Retinal pigment epithelial cell (primary cell): ENCODE measurements around the gene RHOU.

Experiments
- DNase-seq: peaks from one replicate; pipeline ENCODE4 v3.0.0-alpha.2; 2010; ENCODE audit warnings: low read depth
- H3K4me3 ChIP-seq: 2 replicates; pipeline ENCODE4 v1.5.1; 2011; ENCODE audit warnings: mild to moderate bottlenecking, low read length, control low read depth, moderate library complexity
- TF ChIP-seq, protein P1 (sequence below): conservative IDR thresholded peaks from 2 replicates; pipeline ENCODE4 v1.5.1; 2011; ENCODE audit warnings: low read depth, low read length, control low read depth, inconsistent platforms

RHOU gene

DNA sequence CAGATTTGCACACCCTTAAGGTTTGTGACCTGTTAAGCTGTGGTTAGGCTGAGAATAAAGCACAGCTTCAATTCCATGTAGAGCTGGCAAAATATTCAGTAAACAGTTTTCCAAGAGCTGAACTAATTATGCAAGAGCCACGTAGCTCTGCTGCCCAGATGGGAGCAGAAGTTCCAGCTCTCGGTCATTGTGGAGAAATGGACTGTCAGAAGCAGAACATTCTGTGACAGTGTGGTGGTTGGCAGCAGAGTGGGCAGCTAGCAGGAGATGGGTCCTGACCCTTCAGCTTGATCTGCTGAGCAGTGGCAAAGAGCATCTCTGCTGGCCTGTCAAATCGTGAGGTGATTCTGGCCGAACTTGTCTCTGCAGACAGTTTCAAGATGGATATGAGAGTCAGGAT, 23.2 kb downstream of the RHOU start:
- TF ChIP-seq, protein P1, sequence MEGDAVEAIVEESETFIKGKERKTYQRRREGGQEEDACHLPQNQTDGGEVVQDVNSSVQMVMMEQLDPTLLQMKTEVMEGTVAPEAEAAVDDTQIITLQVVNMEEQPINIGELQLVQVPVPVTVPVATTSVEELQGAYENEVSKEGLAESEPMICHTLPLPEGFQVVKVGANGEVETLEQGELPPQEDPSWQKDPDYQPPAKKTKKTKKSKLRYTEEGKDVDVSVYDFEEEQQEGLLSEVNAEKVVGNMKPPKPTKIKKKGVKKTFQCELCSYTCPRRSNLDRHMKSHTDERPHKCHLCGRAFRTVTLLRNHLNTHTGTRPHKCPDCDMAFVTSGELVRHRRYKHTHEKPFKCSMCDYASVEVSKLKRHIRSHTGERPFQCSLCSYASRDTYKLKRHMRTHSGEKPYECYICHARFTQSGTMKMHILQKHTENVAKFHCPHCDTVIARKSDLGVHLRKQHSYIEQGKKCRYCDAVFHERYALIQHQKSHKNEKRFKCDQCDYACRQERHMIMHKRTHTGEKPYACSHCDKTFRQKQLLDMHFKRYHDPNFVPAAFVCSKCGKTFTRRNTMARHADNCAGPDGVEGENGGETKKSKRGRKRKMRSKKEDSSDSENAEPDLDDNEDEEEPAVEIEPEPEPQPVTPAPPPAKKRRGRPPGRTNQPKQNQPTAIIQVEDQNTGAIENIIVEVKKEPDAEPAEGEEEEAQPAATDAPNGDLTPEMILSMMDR, result no peak
- no peak overlapping the region for H3K4me3 ChIP-seq
- DNase-seq, result no peak

DNA sequence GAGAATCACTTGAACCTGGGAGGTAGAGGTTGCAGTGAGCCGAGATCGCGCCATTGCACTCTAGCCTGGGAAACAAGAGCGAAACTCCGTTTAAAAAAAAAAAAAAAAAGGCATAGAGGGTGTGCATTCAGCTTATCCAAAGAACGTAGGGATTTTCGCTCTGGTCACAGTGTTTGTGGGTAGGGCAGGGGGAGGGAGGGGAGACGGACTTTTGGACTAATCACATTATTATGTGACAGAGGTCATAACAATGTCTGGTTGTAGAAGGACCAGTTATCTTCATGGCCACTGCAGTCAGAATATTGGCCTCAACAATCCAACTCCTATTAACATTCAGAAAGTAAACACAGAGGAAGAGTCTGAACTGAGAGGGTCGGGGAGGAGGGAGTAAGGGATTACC, 25.7 kb downstream of the RHOU start:
- DNase-seq, result no peak
- TF ChIP-seq, protein P1, result no peak
- H3K4me3 ChIP-seq, result no peak overlapping the region

DNA sequence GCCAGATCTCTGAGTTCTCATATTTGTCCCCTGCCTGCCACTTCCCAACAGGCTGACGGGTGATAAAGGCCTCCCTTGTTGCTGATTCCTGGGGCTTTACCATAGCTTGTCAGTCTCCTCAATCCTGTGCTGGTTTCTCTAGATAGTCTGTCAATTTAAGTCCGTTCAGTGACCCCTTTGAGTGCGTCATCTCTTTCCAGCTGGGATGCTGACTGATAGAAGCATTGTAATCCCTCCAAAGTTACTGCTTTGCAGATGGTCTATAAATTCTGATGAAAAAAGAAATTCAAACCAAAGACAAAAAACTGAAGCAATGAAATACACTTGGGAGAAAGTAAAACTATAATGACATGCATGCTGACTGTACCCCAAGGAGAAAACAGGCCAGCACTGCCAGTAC, 28.3 kb downstream of the RHOU start:
- no peak for DNase-seq
- H3K4me3 ChIP-seq, result no peak overlapping the region
- TF ChIP-seq, protein P1, result no peak

DNA sequence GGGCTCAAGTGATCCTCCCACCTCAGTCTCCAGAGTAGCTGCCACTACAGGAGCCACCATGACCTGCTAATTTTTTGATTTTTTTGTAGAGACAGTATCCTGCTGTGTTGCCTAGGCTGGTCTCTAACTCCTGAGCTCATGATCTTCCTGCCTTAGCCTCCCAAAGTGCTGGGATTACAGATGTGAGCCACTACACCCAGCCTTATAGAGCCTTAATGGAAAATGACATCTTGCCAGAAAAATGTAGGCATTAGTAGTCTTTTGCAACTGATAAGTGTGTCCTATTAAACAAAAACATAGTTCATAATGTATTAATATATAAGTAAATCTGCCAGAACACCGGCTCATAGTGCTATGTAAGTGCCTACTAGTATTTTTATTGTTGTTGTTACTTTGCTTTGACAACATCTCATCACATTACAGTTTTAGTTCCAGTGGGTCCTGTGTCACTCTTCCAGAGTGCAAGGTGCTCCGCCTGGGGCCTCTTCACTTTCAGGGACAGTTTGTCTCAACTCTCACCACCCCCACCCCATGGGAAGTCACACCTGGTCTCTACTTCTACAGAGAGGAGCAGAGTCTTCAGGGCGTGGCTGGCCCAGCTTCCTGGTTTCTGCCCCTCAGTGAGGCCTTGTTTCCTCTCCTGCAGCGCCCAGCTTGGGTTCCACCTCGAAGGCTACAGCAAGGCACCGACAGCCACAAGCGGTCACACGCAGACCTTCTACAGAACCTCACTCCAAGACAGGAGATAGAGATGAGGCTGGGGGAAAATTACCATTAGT, 30.1 kb downstream of the RHOU start:
- DNase-seq, result no peak
- TF ChIP-seq, protein P1, result no peak
- no peak overlapping the region for H3K4me3 ChIP-seq

DNA sequence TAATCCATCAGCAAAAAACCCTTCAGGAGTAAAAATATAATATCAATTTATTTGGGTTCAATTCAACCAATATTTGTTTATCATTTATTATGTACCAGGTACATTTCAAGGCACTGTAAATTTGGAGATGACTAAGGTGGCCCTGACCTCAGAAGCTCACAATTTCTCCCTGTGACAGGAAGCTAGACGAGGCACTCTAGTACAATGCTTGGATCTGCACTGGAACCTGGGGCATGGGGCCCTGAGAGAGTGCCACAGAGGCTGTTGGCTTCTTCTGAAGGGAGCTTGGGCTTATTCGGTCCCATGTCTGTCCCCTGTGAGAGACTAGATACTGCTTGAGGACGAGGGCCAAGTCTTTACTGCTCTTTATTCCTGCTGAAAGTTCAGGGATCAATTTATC, 31.5 kb downstream of the RHOU start:
- TF ChIP-seq, protein P1, result no peak
- DNase-seq, result no peak
- no peak overlapping the region for H3K4me3 ChIP-seq

DNA sequence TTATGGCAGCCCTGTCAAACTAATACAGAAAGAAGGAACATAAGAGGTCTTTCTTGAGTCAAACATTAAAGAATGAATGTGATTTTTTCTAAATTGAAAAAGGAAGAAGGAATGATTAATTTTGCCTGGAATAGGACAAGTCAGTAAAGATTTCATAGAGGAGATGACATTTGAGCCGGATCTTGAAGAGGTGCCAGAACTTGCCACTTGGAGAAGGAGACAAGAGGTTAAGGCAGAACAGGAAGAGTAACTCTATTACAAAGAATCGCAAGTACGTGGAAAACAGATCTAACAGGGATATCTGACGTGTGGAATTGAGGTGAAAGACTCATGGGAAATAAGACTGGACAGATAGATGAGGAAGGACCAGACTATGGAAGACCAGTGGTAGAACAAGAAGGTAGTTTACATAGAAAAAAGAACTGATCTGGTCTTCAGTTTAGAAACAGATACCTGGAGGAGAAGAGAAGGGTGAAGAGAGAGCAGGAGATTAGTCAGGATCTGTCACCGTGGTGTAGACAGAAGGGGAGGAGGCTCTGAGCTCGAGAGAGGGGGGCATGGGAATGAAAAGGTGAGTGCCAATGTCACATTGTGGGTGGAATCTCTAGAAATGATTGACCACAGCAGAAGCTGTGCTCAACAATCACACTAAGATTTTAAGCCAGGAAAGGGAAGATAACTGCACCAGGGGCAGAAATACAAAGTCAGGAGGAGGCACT, 32.5 kb downstream of the RHOU start:
- TF ChIP-seq, protein P1, result no peak
- no peak overlapping the region for H3K4me3 ChIP-seq
- DNase-seq, result no peak
